Calu3 (cell line): Measurements from ENCODE around the gene DNASE1L2. TPM values are rescaled to one million over a fixed set of nuclear protein-coding genes. Genes with fewer than 3 reads are reported as not detected.

Experiments
- BruUV-seq: library from RNA; stranded (reverse); fragments of 400-500 nt; replicated peaks from 2 replicates; lab custom pipeline; 2021; lab: Mats Ljungman, UMichigan
- CTCF ChIA-PET: fragments of 300-600 bp; sonication (Branson Sonifier 250); formaldehyde crosslinking; loops from one replicate; lab custom pipeline; 2022; ENCODE audit warnings: antibody characterized with exemption; lab: Charles Lee
- DNase-seq: peaks from one replicate; pipeline ENCODE4 v3.0.0; 2022
- H3K27ac Mint-ChIP-seq: one replicate; pipeline ENCODE4 v1.8.0; 2022; ENCODE audit warnings: mixed read lengths; ENCODE audit not compliant: unreplicated experiment
- H3K27me3 Mint-ChIP-seq: one replicate; pipeline ENCODE4 v1.8.0; 2022; ENCODE audit warnings: mixed read lengths; ENCODE audit not compliant: unreplicated experiment
- H3K36me3 Mint-ChIP-seq: one replicate; pipeline ENCODE4 v1.8.0; 2022; ENCODE audit warnings: mild to moderate bottlenecking, moderate library complexity, mixed read lengths; ENCODE audit not compliant: insufficient read depth, unreplicated experiment
- H3K4me1 Mint-ChIP-seq: one replicate; pipeline ENCODE4 v1.8.0; 2022; ENCODE audit warnings: mild to moderate bottlenecking, low read depth, mixed read lengths; ENCODE audit not compliant: unreplicated experiment
- H3K4me3 Mint-ChIP-seq: one replicate; pipeline ENCODE4 v1.8.0; 2022; ENCODE audit warnings: mild to moderate bottlenecking, low read depth, moderate library complexity, mixed read lengths; ENCODE audit not compliant: unreplicated experiment
- H3K9me3 Mint-ChIP-seq: one replicate; pipeline ENCODE4 v1.8.0; 2022; ENCODE audit warnings: low read depth, mixed read lengths; ENCODE audit not compliant: unreplicated experiment
- intact Hi-C: fragments of 100-400 bp; cut with micrococcal nuclease; formaldehyde crosslinking; loops from one replicate; pipeline ENCODE4 v1.10.0; 2022; ENCODE audit not compliant: unreplicated experiment
- total RNA-seq: library from RNA; stranded (reverse); gene quantifications from 2 replicates; pipeline ENCODE4 v1.2.3, GENCODE V29; 2022
- TF ChIP-seq, protein P1 (sequence below): fragments of 200-600 bp; IDR thresholded peaks from one replicate; pipeline ENCODE4 v1.8.0; 2022; ENCODE audit warnings: antibody characterized with exemption; ENCODE audit not compliant: unreplicated experiment

The DNASE1L2 gene
- total RNA-seq, 1 experiment from 2014 or later: 5.7 TPM

- Mint-ChIP-seq H3K27me3 (peaks cover 2% of the 10 kb centered on the region), H3K36me3 (peaks cover 52% of the 10 kb centered on the region), H3K9me3 (no peaks in the 10 kb centered on the region), H3K4me1 (peaks cover 10% of the 10 kb centered on the region), H3K27ac (no peak overlapping the region), H3K4me3 (no peak overlapping the region)
- TF ChIP-seq, protein P1, sequence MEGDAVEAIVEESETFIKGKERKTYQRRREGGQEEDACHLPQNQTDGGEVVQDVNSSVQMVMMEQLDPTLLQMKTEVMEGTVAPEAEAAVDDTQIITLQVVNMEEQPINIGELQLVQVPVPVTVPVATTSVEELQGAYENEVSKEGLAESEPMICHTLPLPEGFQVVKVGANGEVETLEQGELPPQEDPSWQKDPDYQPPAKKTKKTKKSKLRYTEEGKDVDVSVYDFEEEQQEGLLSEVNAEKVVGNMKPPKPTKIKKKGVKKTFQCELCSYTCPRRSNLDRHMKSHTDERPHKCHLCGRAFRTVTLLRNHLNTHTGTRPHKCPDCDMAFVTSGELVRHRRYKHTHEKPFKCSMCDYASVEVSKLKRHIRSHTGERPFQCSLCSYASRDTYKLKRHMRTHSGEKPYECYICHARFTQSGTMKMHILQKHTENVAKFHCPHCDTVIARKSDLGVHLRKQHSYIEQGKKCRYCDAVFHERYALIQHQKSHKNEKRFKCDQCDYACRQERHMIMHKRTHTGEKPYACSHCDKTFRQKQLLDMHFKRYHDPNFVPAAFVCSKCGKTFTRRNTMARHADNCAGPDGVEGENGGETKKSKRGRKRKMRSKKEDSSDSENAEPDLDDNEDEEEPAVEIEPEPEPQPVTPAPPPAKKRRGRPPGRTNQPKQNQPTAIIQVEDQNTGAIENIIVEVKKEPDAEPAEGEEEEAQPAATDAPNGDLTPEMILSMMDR: no peak
- intact Hi-C loops: no loop called here
- DNase-seq: no peak
- CTCF ChIA-PET: no interaction called here
- no TSS peak for BruUV-seq
Measured at GRCh38 chr16:2271848-2272461, 35.7 kb downstream of the DNASE1L2 start.

- TF ChIP-seq, protein P1: no peak
- Mint-ChIP-seq H3K27me3 (peaks cover 13% of the 10 kb centered on the region), H3K36me3 (peaks cover 37% of the 10 kb centered on the region), H3K27ac (no peak overlapping the region), H3K9me3 (no peaks in the 10 kb centered on the region), H3K4me1 (peaks cover 10% of the 10 kb centered on the region), H3K4me3 (no peak overlapping the region)
- CTCF ChIA-PET: interaction anchor here (0.7 kb wide), 1 partner anchor 1886 kb away, joined by 3 read pairs; no protein-coding TSS in a partner anchor
- intact Hi-C loops: no loop called here
- no peak for DNase-seq
- no TSS peak for BruUV-seq
Measured at GRCh38 chr16:2273484-2273883, 37.2 kb downstream of the DNASE1L2 start.

DNA sequence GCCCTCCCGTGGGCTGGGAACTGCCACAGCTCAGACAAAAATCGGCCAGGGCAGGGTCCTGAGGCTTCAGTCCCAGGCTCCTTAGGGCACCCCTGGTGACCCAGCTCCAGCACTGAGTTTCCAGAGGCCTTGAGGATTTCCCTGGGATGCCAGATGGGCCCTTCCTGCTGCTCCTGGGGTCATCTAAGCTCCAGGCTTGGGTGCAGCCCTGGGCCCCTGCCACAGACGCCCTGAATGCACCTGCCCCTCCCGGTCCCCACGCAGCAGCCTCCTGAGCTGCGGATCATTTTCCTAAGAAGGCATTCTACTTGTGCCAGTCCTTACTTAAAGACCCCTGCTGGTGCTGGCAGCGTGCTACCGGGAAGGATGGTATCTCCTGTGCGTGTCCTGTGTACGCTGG, 37.7 kb downstream of the DNASE1L2 start:
- CTCF ChIA-PET: no interaction called here
- no peaks in the 10 kb centered on the region for H3K9me3 Mint-ChIP-seq
- no peak for DNase-seq
- TF ChIP-seq, protein P1: no peak
- H3K27me3 Mint-ChIP-seq: peaks cover 13% of the 10 kb centered on the region
- BruUV-seq: no TSS peak
- no peak overlapping the region for H3K27ac Mint-ChIP-seq
- H3K4me1 Mint-ChIP-seq: peaks cover 9% of the 10 kb centered on the region
- peaks cover 32% of the 10 kb centered on the region for H3K36me3 Mint-ChIP-seq
- intact Hi-C loops: no loop called here
- no peak overlapping the region for H3K4me3 Mint-ChIP-seq

- peaks cover 23% of the 10 kb centered on the region for H3K36me3 Mint-ChIP-seq
- H3K27me3 Mint-ChIP-seq: peaks cover 13% of the 10 kb centered on the region
- CTCF ChIA-PET: interaction anchor here (0.5 kb wide), 1 partner anchor 1734 kb away, joined by 4 read pairs; no protein-coding TSS in a partner anchor
- no peaks in the 10 kb centered on the region for H3K9me3 Mint-ChIP-seq
- BruUV-seq: no TSS peak
- DNase-seq: no peak
- H3K4me3 Mint-ChIP-seq: no peak overlapping the region
- intact Hi-C loops: no loop called here
- no peaks in the 10 kb centered on the region for H3K4me1 Mint-ChIP-seq
- TF ChIP-seq, protein P1: no peak
- H3K27ac Mint-ChIP-seq: no peak overlapping the region
Measured at GRCh38 chr16:2275476-2276367, 39.5 kb downstream of the DNASE1L2 start.
